Esophagus muscularis mucosa (tissue), 4 donors: ENCODE results near the gene MFSD12.

Source experiments
- EP300 ChIP-seq: sonication (generic); formaldehyde crosslinking; IDR thresholded peaks from one replicate; pipeline ENCODE4 v1.6.1; 2017; ENCODE audit warnings: antibody characterized with exemption
- POLR2AphosphoS5 ChIP-seq, 2 donors: sonication (generic); formaldehyde crosslinking; IDR thresholded peaks; one replicate each; pipeline ENCODE4 v1.6.1; 2017; ENCODE audit warnings: antibody characterized with exemption in 2 of 2
- TF ChIP-seq, protein P1 (sequence below), 3 experiments: fragments of 200-600 bp in 2 of 3; fragments of 450-650 bp in 1 of 3; sonication (generic) in 2 of 3; IDR thresholded peaks; one replicate each; pipeline ENCODE4 v1.5.1; 2017 to 2019; ENCODE audit warnings: antibody characterized with exemption in 3 of 3, mild to moderate bottlenecking in 2 of 3, moderate library complexity in 1 of 3

DNA sequence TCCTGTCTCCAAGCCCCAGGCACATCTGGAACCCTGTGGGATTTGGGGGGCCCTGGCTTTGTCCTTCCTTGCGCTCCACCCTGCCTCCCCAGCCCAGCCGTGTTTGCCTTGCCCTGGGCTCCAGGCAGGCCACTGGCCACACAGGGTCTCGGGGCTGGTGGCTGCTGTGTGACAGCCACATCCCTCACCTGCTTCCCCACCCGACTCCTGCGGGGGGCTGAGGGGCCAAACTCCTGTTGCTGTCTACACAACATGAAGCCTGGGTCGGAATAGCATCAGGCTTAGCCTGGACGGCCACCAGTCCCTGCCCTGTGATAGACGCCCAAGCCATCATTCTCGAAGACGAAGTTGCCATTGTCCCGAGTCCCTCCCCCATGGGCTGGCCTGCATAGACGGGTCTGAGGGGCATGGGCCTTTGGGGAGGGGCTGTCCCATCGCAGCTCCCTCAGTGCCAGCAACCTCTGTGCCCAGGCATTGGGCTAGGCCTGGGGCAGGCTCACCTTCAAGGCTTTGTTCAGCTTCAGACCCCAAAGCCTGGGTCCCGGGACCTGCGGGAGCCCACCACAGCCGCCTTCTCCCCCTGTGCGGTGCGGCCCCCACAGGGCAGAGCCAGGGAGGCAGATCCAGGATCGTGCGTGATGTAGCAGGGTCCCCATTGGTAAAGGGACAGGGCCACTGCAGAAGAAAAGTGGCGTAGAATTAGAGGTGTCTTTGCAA, 33.9 kb downstream of the MFSD12 start:
- no peak for TF ChIP-seq POLR2AphosphoS5 (IDR thresholded peaks at IDR 0.05)
- TF ChIP-seq, protein P1, sequence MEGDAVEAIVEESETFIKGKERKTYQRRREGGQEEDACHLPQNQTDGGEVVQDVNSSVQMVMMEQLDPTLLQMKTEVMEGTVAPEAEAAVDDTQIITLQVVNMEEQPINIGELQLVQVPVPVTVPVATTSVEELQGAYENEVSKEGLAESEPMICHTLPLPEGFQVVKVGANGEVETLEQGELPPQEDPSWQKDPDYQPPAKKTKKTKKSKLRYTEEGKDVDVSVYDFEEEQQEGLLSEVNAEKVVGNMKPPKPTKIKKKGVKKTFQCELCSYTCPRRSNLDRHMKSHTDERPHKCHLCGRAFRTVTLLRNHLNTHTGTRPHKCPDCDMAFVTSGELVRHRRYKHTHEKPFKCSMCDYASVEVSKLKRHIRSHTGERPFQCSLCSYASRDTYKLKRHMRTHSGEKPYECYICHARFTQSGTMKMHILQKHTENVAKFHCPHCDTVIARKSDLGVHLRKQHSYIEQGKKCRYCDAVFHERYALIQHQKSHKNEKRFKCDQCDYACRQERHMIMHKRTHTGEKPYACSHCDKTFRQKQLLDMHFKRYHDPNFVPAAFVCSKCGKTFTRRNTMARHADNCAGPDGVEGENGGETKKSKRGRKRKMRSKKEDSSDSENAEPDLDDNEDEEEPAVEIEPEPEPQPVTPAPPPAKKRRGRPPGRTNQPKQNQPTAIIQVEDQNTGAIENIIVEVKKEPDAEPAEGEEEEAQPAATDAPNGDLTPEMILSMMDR (IDR thresholded peaks at IDR 0.05): no peak
- no peak for TF ChIP-seq EP300
